HepG2 (cell line): ENCODE results near the gene RCHY1.
"Not testable (repeated sequence)": the region's sequence is repeated elsewhere in the genome, so short reads cannot be mapped to it uniquely, and the experiment has no call there.

ENCODE experiments used
- CCAR2 ChIP-seq: fragments of 200-400 bp; formaldehyde crosslinking; optimal IDR thresholded peaks from 2 replicates; pipeline ENCODE3; 2018; ENCODE audit warnings: low read depth, mild to moderate bottlenecking, low read length, moderate library complexity
- EP300 ChIP-seq, 3 experiments: sonication (generic) in 1 of 3; formaldehyde crosslinking in 1 of 3; IDR thresholded peaks; 2 replicates each; pipeline versions ENCODE4 v1.5.1 to v1.6.1; 2011 to 2020; ENCODE audit warnings: low read depth in 2 of 3, low read length in 2 of 3, borderline replicate concordance in 1 of 3, improper control_type of control experiment in 1 of 3, mild to moderate bottlenecking in 1 of 3, missing genetic modification reagents in 1 of 3, moderate library complexity in 1 of 3
- ESRRA ChIP-seq: sonication (generic); formaldehyde crosslinking; IDR thresholded peaks from 2 replicates; pipeline ENCODE4 v1.5.1; 2020; ENCODE audit warnings: mild to moderate bottlenecking, low read depth, missing genetic modification reagents
- JUNB ChIP-seq: sonication (generic); formaldehyde crosslinking; IDR thresholded peaks from 2 replicates; pipeline ENCODE4 v1.8.0; 2022; ENCODE audit warnings: missing genetic modification reagents, mild to moderate bottlenecking, borderline replicate concordance
- MIXL1 ChIP-seq: IDR thresholded peaks from 2 replicates; pipeline ENCODE4 v1.6.1; 2016
- POLR2AphosphoS5 ChIP-seq: IDR thresholded peaks from 2 replicates; pipeline ENCODE4 v1.6.1; 2012; ENCODE audit warnings: low read depth, low read length
- SCMH1 ChIP-seq: sonication (generic); formaldehyde crosslinking; IDR thresholded peaks from 2 replicates; pipeline ENCODE4 v1.9.0; 2021; ENCODE audit warnings: missing genetic modification reagents, mild to moderate bottlenecking, borderline replicate concordance
- SOX13 ChIP-seq, 3 experiments: fragments of 450-650 bp in 1 of 3; sonication (generic) in 1 of 3; formaldehyde crosslinking in 1 of 3; IDR thresholded peaks in 2 of 3; conservative IDR thresholded peaks in 1 of 3; 2 replicates each; pipeline versions ENCODE4 v1.5.0 to v1.6.1; 2016 to 2020; ENCODE audit warnings: antibody characterized with exemption in 1 of 3, mild to moderate bottlenecking in 1 of 3, missing compliant biosample characterization in 1 of 3, missing genetic modification reagents in 1 of 3, moderate library complexity in 1 of 3
- TMF1 ChIP-seq: sonication (generic); formaldehyde crosslinking; IDR thresholded peaks from 2 replicates; pipeline ENCODE4 v1.8.1; 2022; ENCODE audit warnings: low read depth, missing genetic modification reagents
- ZNF704 ChIP-seq: sonication (generic); formaldehyde crosslinking; IDR thresholded peaks from 2 replicates; pipeline ENCODE4 v1.8.1; 2023; ENCODE audit warnings: mild to moderate bottlenecking, inconsistent platforms, moderate library complexity, missing genetic modification reagents, borderline replicate concordance
- TF ChIP-seq, protein P1 (sequence below): sonication (generic); formaldehyde crosslinking; IDR thresholded peaks from 2 replicates; pipeline ENCODE4 v1.5.0; 2020; ENCODE audit warnings: mild to moderate bottlenecking, missing genetic modification reagents, moderate library complexity
- TF ChIP-seq, protein P2 (sequence below): sonication (generic); formaldehyde crosslinking; IDR thresholded peaks from 2 replicates; pipeline ENCODE4 v1.4.0; 2020; ENCODE audit warnings: missing genetic modification reagents

DNA sequence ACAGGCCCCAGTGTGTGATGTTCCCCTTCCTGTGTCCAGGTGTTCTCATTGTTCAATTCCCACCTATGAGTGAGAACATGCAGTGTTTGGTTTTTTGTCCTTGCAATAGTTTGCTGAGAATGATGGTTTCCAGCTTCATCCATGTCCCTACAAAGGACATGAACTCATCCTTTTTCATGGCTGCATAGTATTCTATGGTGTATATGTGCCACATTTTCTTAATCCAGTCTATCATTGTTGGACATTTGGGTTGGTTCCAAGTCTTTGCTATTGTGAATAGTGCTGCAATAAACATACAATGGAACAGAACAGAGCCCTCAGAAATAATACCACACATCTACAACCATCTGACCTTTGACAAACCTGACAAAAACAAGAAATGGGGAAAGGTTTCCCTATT, 19.7 kb upstream of the RCHY1 start:
- TF ChIP-seq ESRRA (CRISPR knock-in tag); CCAR2; ZNF704 (CRISPR knock-in tag); POLR2AphosphoS5; TMF1; JUNB; EP300 (IDR thresholded peaks at IDR 0.05; ENCODE audit: low read depth in 2 of 2, low read length in 2 of 2); EP300 (CRISPR knock-in tag; IDR thresholded peaks at IDR 0.05; ENCODE audit: borderline replicate concordance); MIXL1 (CRISPR knock-in tag); SOX13 (IDR thresholded peaks at IDR 0.05); SOX13 (CRISPR knock-in tag; conservative IDR thresholded peaks at IDR 0.05 in 1 of 2, IDR thresholded peaks at IDR 0.05 in 1 of 2); SCMH1 (CRISPR knock-in tag): not testable (repeated sequence)
- TF ChIP-seq, protein P1, sequence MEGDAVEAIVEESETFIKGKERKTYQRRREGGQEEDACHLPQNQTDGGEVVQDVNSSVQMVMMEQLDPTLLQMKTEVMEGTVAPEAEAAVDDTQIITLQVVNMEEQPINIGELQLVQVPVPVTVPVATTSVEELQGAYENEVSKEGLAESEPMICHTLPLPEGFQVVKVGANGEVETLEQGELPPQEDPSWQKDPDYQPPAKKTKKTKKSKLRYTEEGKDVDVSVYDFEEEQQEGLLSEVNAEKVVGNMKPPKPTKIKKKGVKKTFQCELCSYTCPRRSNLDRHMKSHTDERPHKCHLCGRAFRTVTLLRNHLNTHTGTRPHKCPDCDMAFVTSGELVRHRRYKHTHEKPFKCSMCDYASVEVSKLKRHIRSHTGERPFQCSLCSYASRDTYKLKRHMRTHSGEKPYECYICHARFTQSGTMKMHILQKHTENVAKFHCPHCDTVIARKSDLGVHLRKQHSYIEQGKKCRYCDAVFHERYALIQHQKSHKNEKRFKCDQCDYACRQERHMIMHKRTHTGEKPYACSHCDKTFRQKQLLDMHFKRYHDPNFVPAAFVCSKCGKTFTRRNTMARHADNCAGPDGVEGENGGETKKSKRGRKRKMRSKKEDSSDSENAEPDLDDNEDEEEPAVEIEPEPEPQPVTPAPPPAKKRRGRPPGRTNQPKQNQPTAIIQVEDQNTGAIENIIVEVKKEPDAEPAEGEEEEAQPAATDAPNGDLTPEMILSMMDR (CRISPR knock-in tag) = not testable (repeated sequence)
- TF ChIP-seq, protein P2, sequence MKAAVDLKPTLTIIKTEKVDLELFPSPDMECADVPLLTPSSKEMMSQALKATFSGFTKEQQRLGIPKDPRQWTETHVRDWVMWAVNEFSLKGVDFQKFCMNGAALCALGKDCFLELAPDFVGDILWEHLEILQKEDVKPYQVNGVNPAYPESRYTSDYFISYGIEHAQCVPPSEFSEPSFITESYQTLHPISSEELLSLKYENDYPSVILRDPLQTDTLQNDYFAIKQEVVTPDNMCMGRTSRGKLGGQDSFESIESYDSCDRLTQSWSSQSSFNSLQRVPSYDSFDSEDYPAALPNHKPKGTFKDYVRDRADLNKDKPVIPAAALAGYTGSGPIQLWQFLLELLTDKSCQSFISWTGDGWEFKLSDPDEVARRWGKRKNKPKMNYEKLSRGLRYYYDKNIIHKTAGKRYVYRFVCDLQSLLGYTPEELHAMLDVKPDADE (CRISPR knock-in tag) = not testable (repeated sequence)
